ENCODE data around the gene RASIP1. TPM values are rescaled to one million over a fixed set of nuclear protein-coding genes. Genes with fewer than 3 reads are reported as not detected.

The RASIP1 gene
- polyA plus RNA-seq, 1 experiment = 1.1 TPM

DNA sequence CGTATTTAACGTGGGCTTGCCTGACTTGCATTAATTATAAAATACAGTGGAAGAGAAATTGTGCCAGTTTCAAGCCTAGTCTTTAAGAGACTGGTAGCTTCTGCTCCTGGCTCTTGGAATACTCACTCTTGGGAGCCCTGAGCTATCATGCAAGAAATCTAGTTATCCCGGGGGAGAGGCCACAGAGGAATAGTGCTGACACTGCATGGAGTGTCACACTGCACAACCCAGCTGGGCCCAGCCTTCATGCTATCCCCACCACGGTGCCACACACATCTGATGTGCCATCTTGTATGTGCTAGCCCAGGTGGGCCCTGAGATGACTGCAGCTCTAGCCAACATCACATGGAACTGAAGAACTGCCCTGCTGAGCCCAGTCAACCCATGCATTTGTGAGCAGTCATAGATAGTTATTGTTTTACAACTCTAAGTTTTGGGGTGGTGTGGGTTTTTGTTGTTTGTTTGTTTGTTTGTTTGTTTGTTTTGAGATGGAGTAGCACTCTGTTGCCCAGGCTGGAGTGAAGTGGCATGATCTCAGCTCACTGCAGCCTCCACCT lies 29.2 kb downstream of the RASIP1 start:
- CTCF ChIA-PET = interaction anchor here (4.4 kb wide), 1 partner anchor 36 kb away, joined by 22 read pairs; no protein-coding TSS in a partner anchor
- Histone ChIP-seq H3K27me3 (ENCODE audit: control insufficient read depth, insufficient read depth, low read length) (no peaks in the 10 kb centered on the region; the same call in 1 of the 2 replicates), H3K4me3 (ENCODE audit: low read depth, low read length) (no peak overlapping the region), H3K36me3 (ENCODE audit: control insufficient read depth, insufficient read depth, low read length) (no peaks in the 10 kb centered on the region)
- TF ChIP-seq, protein P1, sequence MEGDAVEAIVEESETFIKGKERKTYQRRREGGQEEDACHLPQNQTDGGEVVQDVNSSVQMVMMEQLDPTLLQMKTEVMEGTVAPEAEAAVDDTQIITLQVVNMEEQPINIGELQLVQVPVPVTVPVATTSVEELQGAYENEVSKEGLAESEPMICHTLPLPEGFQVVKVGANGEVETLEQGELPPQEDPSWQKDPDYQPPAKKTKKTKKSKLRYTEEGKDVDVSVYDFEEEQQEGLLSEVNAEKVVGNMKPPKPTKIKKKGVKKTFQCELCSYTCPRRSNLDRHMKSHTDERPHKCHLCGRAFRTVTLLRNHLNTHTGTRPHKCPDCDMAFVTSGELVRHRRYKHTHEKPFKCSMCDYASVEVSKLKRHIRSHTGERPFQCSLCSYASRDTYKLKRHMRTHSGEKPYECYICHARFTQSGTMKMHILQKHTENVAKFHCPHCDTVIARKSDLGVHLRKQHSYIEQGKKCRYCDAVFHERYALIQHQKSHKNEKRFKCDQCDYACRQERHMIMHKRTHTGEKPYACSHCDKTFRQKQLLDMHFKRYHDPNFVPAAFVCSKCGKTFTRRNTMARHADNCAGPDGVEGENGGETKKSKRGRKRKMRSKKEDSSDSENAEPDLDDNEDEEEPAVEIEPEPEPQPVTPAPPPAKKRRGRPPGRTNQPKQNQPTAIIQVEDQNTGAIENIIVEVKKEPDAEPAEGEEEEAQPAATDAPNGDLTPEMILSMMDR (IDR thresholded peaks at IDR 0.05; ENCODE audit: insufficient read depth, low read depth, low read length) = no peak
- POLR2A ChIA-PET = no interaction called here
- no peak for DNase-seq (ENCODE audit: low read depth)

DNA sequence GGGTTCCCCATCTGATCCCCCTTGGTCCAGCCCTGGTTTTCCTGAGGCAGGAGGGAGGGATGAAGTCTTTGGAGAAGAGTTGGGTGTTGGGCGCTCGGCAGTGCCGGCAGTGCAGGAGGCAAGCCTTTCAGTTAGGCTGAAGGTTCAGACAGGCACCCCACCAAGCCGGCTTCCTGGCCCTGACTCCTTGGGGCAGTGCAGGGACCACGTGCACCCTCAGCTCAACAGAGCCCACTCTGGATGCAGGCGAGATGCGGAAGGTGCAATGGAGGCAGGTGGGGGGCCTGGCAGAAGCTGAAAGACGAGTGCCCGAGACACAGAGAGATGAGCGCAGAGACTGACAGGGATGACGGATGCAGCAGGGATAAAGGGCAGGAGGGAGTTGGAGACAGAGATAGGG lies 31.9 kb downstream of the RASIP1 start:
- ChIA-PET CTCF (no interaction called here), POLR2A (no interaction called here)
- no peak for DNase-seq (ENCODE audit: low read depth)
- no peak overlapping the region for H3K4me3 ChIP-seq (ENCODE audit: low read depth, low read length)
- TF ChIP-seq, protein P1 (IDR thresholded peaks at IDR 0.05; ENCODE audit: insufficient read depth, low read depth, low read length) = no peak
- no peaks in the 10 kb centered on the region; the same call in 1 of the 2 replicates for H3K36me3 ChIP-seq (ENCODE audit: control insufficient read depth, insufficient read depth, low read length)
- H3K27me3 ChIP-seq (ENCODE audit: control insufficient read depth, insufficient read depth, low read length) = no peaks in the 10 kb centered on the region; the same call in 1 of the 2 replicates

DNA sequence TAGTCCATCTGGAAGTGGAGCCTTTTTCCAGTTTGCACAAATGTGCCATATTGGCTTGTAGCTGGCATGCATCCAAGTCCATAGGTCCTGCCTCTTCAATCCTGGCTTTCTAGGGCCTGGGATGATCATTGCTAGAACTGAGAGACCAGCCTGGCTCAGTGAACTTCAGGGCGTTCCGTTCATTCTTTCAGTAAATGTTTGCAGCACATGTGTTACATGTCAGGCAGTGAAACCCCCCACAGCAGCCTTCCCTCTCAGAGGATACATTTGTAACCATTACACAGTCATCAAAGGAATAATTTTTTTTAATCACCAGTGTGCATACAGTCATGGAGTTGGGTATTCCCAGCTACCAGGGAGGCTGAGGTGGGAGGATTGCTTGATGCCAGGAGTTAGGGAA lies 35.0 kb downstream of the RASIP1 start:
- CTCF ChIA-PET = no interaction called here
- no peak overlapping the region for H3K4me3 ChIP-seq (ENCODE audit: low read depth, low read length)
- H3K27me3 ChIP-seq (ENCODE audit: control insufficient read depth, insufficient read depth, low read length) = no peaks in the 10 kb centered on the region; the same call in 1 of the 2 replicates
- TF ChIP-seq, protein P1 (IDR thresholded peaks at IDR 0.05; ENCODE audit: insufficient read depth, low read depth, low read length) = no peak
- POLR2A ChIA-PET = no interaction called here
- no peak for DNase-seq (ENCODE audit: low read depth)
- H3K36me3 ChIP-seq (ENCODE audit: control insufficient read depth, insufficient read depth, low read length) = no peaks in the 10 kb centered on the region; the same call in 1 of the 2 replicates

DNA sequence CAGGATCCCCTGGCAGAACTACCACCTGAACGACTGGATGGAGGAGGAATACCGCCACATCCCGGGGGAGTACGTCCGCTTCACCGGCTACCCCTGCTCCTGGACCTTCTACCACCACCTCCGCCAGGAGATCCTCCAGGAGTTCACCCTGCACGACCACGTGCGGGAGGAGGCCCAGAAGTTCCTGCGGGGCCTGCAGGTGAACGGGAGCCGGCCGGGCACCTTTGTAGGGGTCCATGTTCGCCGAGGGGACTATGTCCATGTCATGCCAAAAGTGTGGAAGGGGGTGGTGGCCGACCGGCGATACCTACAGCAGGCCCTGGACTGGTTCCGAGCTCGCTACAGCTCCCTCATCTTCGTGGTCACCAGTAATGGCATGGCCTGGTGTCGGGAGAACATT lies 37.1 kb downstream of the RASIP1 start:
- no peak for DNase-seq (ENCODE audit: low read depth)
- ChIA-PET POLR2A (no interaction called here), CTCF (no interaction called here)
- Histone ChIP-seq H3K4me3 (ENCODE audit: low read depth, low read length) (no peak overlapping the region), H3K36me3 (ENCODE audit: control insufficient read depth, insufficient read depth, low read length) (no peaks in the 10 kb centered on the region; the same call in 1 of the 2 replicates), H3K27me3 (ENCODE audit: control insufficient read depth, insufficient read depth, low read length) (no peaks in the 10 kb centered on the region; the same call in 1 of the 2 replicates)
- TF ChIP-seq, protein P1 (IDR thresholded peaks at IDR 0.05; ENCODE audit: insufficient read depth, low read depth, low read length) = no peak

DNA sequence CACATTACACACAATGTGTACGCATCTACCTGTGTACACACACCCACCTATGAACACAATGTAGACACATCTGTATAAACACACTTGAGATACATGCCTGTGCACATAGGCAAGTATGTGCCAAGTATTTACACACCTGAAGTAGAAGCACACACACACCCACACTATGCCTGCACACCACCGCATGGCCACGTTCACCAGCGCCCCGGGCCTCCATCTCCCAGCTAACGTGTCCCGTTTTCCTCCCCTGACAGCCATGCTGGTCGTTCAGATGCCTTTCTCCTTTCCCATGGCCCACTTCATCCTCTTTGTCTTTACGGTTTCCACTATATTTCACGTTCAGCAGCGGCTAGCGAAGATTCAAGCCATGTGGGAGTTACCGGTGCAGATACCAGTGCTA lies 37.7 kb downstream of the RASIP1 start:
- POLR2A ChIA-PET = no interaction called here
- no peaks in the 10 kb centered on the region; the same call in 1 of the 2 replicates for H3K36me3 ChIP-seq (ENCODE audit: control insufficient read depth, insufficient read depth, low read length)
- H3K27me3 ChIP-seq (ENCODE audit: control insufficient read depth, insufficient read depth, low read length) = no peaks in the 10 kb centered on the region; the same call in 1 of the 2 replicates
- no peak overlapping the region for H3K4me3 ChIP-seq (ENCODE audit: low read depth, low read length)
- CTCF ChIA-PET = no interaction called here
- DNase-seq (ENCODE audit: low read depth) = no peak
- TF ChIP-seq, protein P1 (IDR thresholded peaks at IDR 0.05; ENCODE audit: insufficient read depth, low read depth, low read length) = no peak
